GM13977 (cell line): Measurements from ENCODE around the gene METTL3.

Experiments
- DNase-seq: peaks from one replicate; pipeline ENCODE4 v3.0.0; 2012; ENCODE audit warnings: low spot score
- CTCF ChIP-seq: IDR thresholded peaks from 2 replicates; pipeline ENCODE4 v1.5.1; 2012; ENCODE audit warnings: mild to moderate bottlenecking, control low read depth; ENCODE audit not compliant: insufficient read depth; ENCODE audit errors: extremely low read depth, missing control alignments
- in situ Hi-C: fragments of 300-500 bp; cut with MboI; formaldehyde crosslinking; loops from one replicate; pipeline ENCODE4 v1.12.0; 2022; ENCODE audit warnings: low sequenced_read_pairs, low pct_unique_long_range_greater_than_20kb, mixed read lengths, inconsistent platforms; ENCODE audit not compliant: unreplicated experiment

Gene METTL3

GRCh38 chr14:21454843-21455544 lies 56.1 kb downstream of the METTL3 start:
- no peak for TF ChIP-seq CTCF
- in situ Hi-C loops, result no loop called here
- no peak for DNase-seq

GRCh38 chr14:21449899-21450216 lies 61.3 kb downstream of the METTL3 start:
- no peak for DNase-seq
- in situ Hi-C loops, result no loop called here
- TF ChIP-seq CTCF, result no peak
